A549 (cell line): ENCODE measurements around the gene BORA. TPM values are rescaled to one million over a fixed set of nuclear protein-coding genes. Genes with fewer than 3 reads are reported as not detected.
A peak's percentile ranks its signal among the peaks of the same experiment; 100 is the strongest.
"Not testable (repeated sequence)": the region's sequence is repeated elsewhere in the genome, so short reads cannot be mapped to it uniquely, and the experiment has no call there.

Experiments
- ATAC-seq, 2 experiments: fragments of 200-7000 bp in 1 of 2; fragments of >200 bp in 1 of 2; cut with Nextera tagmentation in 1 of 2; cut with Tn5 transposase in 1 of 2; 3 replicates each; pipeline versions ENCODE4 v1.8.0 to v1.9.1; 2018 to 2020; ENCODE audit warnings: mild to moderate bottlenecking in 1 of 2, moderate library complexity in 1 of 2
- CTCF ChIA-PET: fragments of 300-600 bp; sonication (Branson Sonifier 250); formaldehyde crosslinking; extraction: SDS; loops from one replicate; lab custom pipeline; 2021; ENCODE audit warnings: antibody characterized with exemption, inconsistent platforms; lab: Yijun Ruan, JAX
- POLR2A ChIA-PET: fragments of 350-600 bp; formaldehyde crosslinking; extraction: SDS; loops from one replicate; lab custom pipeline; 2021; ENCODE audit warnings: antibody characterized with exemption, inconsistent platforms; lab: Yijun Ruan, JAX
- DNase-seq, 2 experiments: peaks; one replicate each; pipeline versions ENCODE4 v3.0.0 to v3.0.0-alpha.2; 2011 to 2016; ENCODE audit warnings: low read depth in 1 of 2, low spot score in 1 of 2
- FAIRE-seq: peaks from 2 replicates; lab custom pipeline; 2011; peaks lifted over from hg19 to GRCh38; lab: Jason Lieb, UNC
- H3K27ac ChIP-seq, 2 experiments: fragments of >200 bp; sonication (Bioruptor Twin); formaldehyde crosslinking; 3 replicates each; pipeline ENCODE4 v1.5.1; 2016 to 2017
- H3K4me1 ChIP-seq: fragments of >200 bp; sonication (Bioruptor Twin); formaldehyde crosslinking; 3 replicates; pipeline ENCODE4 v1.6.1; 2016
- H3K4me2 ChIP-seq: fragments of >200 bp; sonication (Bioruptor Twin); formaldehyde crosslinking; 3 replicates; pipeline ENCODE4 v1.6.1; 2016
- H3K4me3 ChIP-seq: fragments of >200 bp; sonication (Bioruptor Twin); formaldehyde crosslinking; 3 replicates; pipeline ENCODE4 v1.5.1; 2016
- H3K9me3 ChIP-seq: fragments of >200 bp; sonication (Bioruptor Twin); formaldehyde crosslinking; 3 replicates; pipeline ENCODE4 v1.6.1; 2016
- ATOH8 ChIP-seq: fragments of 250-450 bp; sonication (Bioruptor Pico); IDR thresholded peaks from 2 replicates; pipeline ENCODE4 v1.5.0; 2020; ENCODE audit warnings: low read depth, mild to moderate bottlenecking, moderate library complexity
- BCL3 ChIP-seq: fragments of >200 bp; sonication (Bioruptor Twin); formaldehyde crosslinking; IDR thresholded peaks from 3 replicates; pipeline ENCODE4 v1.6.1; 2016
- BHLHE40 ChIP-seq: IDR thresholded peaks from 2 replicates; pipeline ENCODE4 v1.6.1; 2012; ENCODE audit warnings: low read depth, low read length, inconsistent platforms
- CBX2 ChIP-seq: fragments of 200-600 bp; sonication (generic); IDR thresholded peaks from 2 replicates; pipeline ENCODE4 v1.6.1; 2016; ENCODE audit warnings: low read depth, mild to moderate bottlenecking, borderline replicate concordance
- CBX8 ChIP-seq: fragments of 200-600 bp; sonication (generic); IDR thresholded peaks from 2 replicates; pipeline ENCODE4 v1.6.1; 2016
- CEBPB ChIP-seq, 2 experiments: fragments of >200 bp in 1 of 2; sonication (Bioruptor Twin) in 1 of 2; formaldehyde crosslinking in 1 of 2; IDR thresholded peaks; 2 replicates each; pipeline ENCODE4 v1.6.1; 2012 to 2016
- CHD2 ChIP-seq: fragments of 150-350 bp; IDR thresholded peaks from 2 replicates; pipeline ENCODE4 v1.6.1; 2014; ENCODE audit warnings: low read length; ENCODE audit not compliant: partially characterized antibody
- CHD4 ChIP-seq: fragments of 200-600 bp; sonication (generic); IDR thresholded peaks from 2 replicates; pipeline ENCODE4 v1.6.1; 2016; ENCODE audit warnings: antibody characterized with exemption, mild to moderate bottlenecking, borderline replicate concordance
- EHMT2 ChIP-seq: fragments of 200-600 bp; sonication (generic); IDR thresholded peaks from 2 replicates; pipeline ENCODE4 v1.6.1; 2016; ENCODE audit warnings: antibody characterized with exemption, low read depth, mild to moderate bottlenecking, moderate library complexity
- ELK1 ChIP-seq: fragments of 150-350 bp; IDR thresholded peaks from 2 replicates; pipeline ENCODE4 v1.6.1; 2014; ENCODE audit warnings: low read depth, mild to moderate bottlenecking, low read length
- ESRRA ChIP-seq: fragments of 150-350 bp; IDR thresholded peaks from 2 replicates; pipeline ENCODE4 v1.6.1; 2014; ENCODE audit warnings: mild to moderate bottlenecking, low read length, borderline replicate concordance
- FOSL2 ChIP-seq, 2 experiments: fragments of 450-650 bp in 1 of 2; fragments of >200 bp in 1 of 2; sonication (Bioruptor Twin) in 1 of 2; formaldehyde crosslinking; IDR thresholded peaks; 2 replicates each; pipeline versions ENCODE4 v1.5.0 to v1.6.1; 2016 to 2020; ENCODE audit warnings: mild to moderate bottlenecking in 1 of 2, moderate library complexity in 1 of 2
- GATA3 ChIP-seq: IDR thresholded peaks from 2 replicates; pipeline ENCODE4 v1.6.1; 2012; ENCODE audit warnings: borderline replicate concordance
- HES2 ChIP-seq: fragments of >200 bp; sonication (Bioruptor Twin); formaldehyde crosslinking; IDR thresholded peaks from 2 replicates; pipeline ENCODE4 v1.6.1; 2016
- HMGXB4 ChIP-seq: fragments of 250-450 bp; sonication (Bioruptor Pico); IDR thresholded peaks from 2 replicates; pipeline ENCODE4 v1.5.0; 2021; ENCODE audit warnings: mild to moderate bottlenecking, moderate library complexity, borderline replicate concordance
- HOXB13 ChIP-seq: fragments of 250-450 bp; sonication (Bioruptor Pico); IDR thresholded peaks from 2 replicates; pipeline ENCODE4 v1.5.0; 2020; ENCODE audit warnings: low read depth, mild to moderate bottlenecking, moderate library complexity
- HOXB5 ChIP-seq: fragments of 250-450 bp; sonication (Bioruptor Pico); IDR thresholded peaks from 2 replicates; pipeline ENCODE4 v1.5.0; 2020; ENCODE audit warnings: mild to moderate bottlenecking, moderate library complexity
- JUN ChIP-seq, 2 experiments: fragments of >200 bp; sonication (Bioruptor Twin); formaldehyde crosslinking; IDR thresholded peaks; 2 replicates in 1 of 2; 3 replicates in 1 of 2; pipeline ENCODE4 v1.6.1; 2016 to 2017
- KDM1A ChIP-seq: fragments of 200-600 bp; sonication (generic); IDR thresholded peaks from 2 replicates; pipeline ENCODE4 v1.6.1; 2016; ENCODE audit warnings: low read depth, mild to moderate bottlenecking
- MAFK ChIP-seq: fragments of 450-650 bp; IDR thresholded peaks from 2 replicates; pipeline ENCODE4 v1.6.1; 2014; ENCODE audit not compliant: partially characterized antibody
- NFE2L2 ChIP-seq: fragments of 150-350 bp; conservative IDR thresholded peaks from 2 replicates; pipeline ENCODE4 v1.6.1; 2014; ENCODE audit warnings: low read length
- REST ChIP-seq: fragments of 200-600 bp; sonication (generic); IDR thresholded peaks from 2 replicates; pipeline ENCODE4 v1.6.1; 2016; ENCODE audit warnings: antibody characterized with exemption, mild to moderate bottlenecking, moderate library complexity
- SREBF2 ChIP-seq: fragments of 450-650 bp; IDR thresholded peaks from 2 replicates; pipeline ENCODE4 v1.6.1; 2014; ENCODE audit warnings: mild to moderate bottlenecking, moderate library complexity
- USF2 ChIP-seq: fragments of 450-650 bp; IDR thresholded peaks from 2 replicates; pipeline ENCODE4 v1.6.1; 2014; ENCODE audit warnings: antibody characterized with exemption
- WGBS: methylation state at CpG from one replicate; pipeline ENCODE4 v1.1.6; 2017; ENCODE audit errors: missing lambda C conversion rate; 5-methylcytosine and 5-hydroxymethylcytosine counted together
- polyA plus RNA-seq, 4 experiments: library from polyadenylated mRNA; depleted of rRNA in 3 of 4; stranded (reverse); fragments of >200 nt; fragmentation: RNase III in 1 of 4; extraction: RNeasy Plus Mini Kit Qiagen cat#74134 plus additional on column Dnase treatment in 1 of 4; gene quantifications; 2 replicates in 3 of 4; 3 replicates in 1 of 4; pipeline ENCODE4 v1.2.3, GENCODE V29; 2011 to 2017

BORA gene
- polyA plus RNA-seq, 2 of the 4 experiments (the other 2 are of a cell fraction) = 7.1 to 8.4 TPM

GRCh38 chr13:72782717-72783116 lies 55.0 kb downstream of the BORA start:
- H3K4me1 ChIP-seq = peaks cover 21% of the 10 kb centered on the region; the same call in 2 of the 3 replicates
- FAIRE-seq = no peak
- no peak for ATAC-seq
- H3K27ac ChIP-seq = peak overlapping the region; percentile 75 to 87
- POLR2A ChIA-PET = no interaction called here
- DNase-seq = peak in 1 of 2 experiments; percentile 19
- under 1% methylated on average over 7 of the region's 7 CpGs for WGBS
- CTCF ChIA-PET = no interaction called here
- H3K4me3 ChIP-seq = peak overlapping the region; percentile 78
- no peaks in the 10 kb centered on the region for H3K9me3 ChIP-seq
- peak overlapping the region; percentile 84 for H3K4me2 ChIP-seq
- TF ChIP-seq ATOH8 (no peak), ESRRA (no peak), MAFK (no peak), HMGXB4 (no peak), CBX8 (no peak), CEBPB (IDR thresholded peaks at IDR 0.05) (no peak), CHD2 (no peak), USF2 (no peak)

GRCh38 chr13:72784679-72785078 lies 57.0 kb downstream of the BORA start:
- POLR2A ChIA-PET, DNase-seq, H3K4me3 ChIP-seq, FAIRE-seq, CTCF ChIA-PET, ATAC-seq, H3K4me2 ChIP-seq, H3K27ac ChIP-seq, H3K9me3 ChIP-seq: not testable (repeated sequence)
- peaks cover 15% of the 10 kb centered on the region; the same call in 2 of the 3 replicates for H3K4me1 ChIP-seq
- 91% methylated on average over 4 of the region's 4 CpGs for WGBS

GRCh38 chr13:72788831-72789230 lies 61.1 kb downstream of the BORA start:
- TF ChIP-seq KDM1A = no peak
- no peak for TF ChIP-seq HOXB5
- TF ChIP-seq HOXB13 = no peak
- no peak for TF ChIP-seq SREBF2
- TF ChIP-seq BHLHE40 = no peak
- no peak for TF ChIP-seq FOSL2 (IDR thresholded peaks at IDR 0.05)
- TF ChIP-seq FOSL2 (CRISPR knock-in tag; IDR thresholded peaks at IDR 0.05) = no peak
- TF ChIP-seq JUN (IDR thresholded peaks at IDR 0.05) = no peak
- TF ChIP-seq ELK1 = no peak
- TF ChIP-seq REST = no peak
- TF ChIP-seq NFE2L2 = no peak
- no peak for TF ChIP-seq HES2
- no peak for TF ChIP-seq EHMT2
- TF ChIP-seq GATA3 = no peak
- no peak for TF ChIP-seq CBX2
- no peak for TF ChIP-seq BCL3
- TF ChIP-seq CHD4 = no peak
- FAIRE-seq = no peak
- H3K4me2 ChIP-seq = no peak overlapping the region
- H3K9me3 ChIP-seq = no peaks in the 10 kb centered on the region
- H3K27ac ChIP-seq = no peak overlapping the region
- DNase-seq = no peak
- H3K4me3 ChIP-seq = no peak overlapping the region
- ChIA-PET POLR2A (no interaction called here), CTCF (interaction anchor here (1.6 kb wide), 1 partner anchor 11 kb away, joined by 3 read pairs; no protein-coding TSS in a partner anchor)
- WGBS = 92% methylated on average over 1 of the region's 1 CpG
- peaks cover 5% of the 10 kb centered on the region; the same call in 2 of the 3 replicates for H3K4me1 ChIP-seq
- no peak for ATAC-seq
